ENCODE measurements around the gene SP3.

Gene SP3

GRCh38 chr2:173966274-173967098 is 1.3 kb upstream of the SP3 start:
- no peak for DNase-seq

GRCh38 chr2:173964565-173965371 is 405 bp downstream of the SP3 start:
- DNase-seq: peak; percentile 81 to 85

- peak; percentile 90 to 94 for DNase-seq
Observed at GRCh38 chr2:173963817-173964564, 1.2 kb downstream of the SP3 start.

GRCh38 chr2:173963323-173963816 is 1.8 kb downstream of the SP3 start:
- DNase-seq: peak in 1 of 2 donors; percentile 39

GRCh38 chr2:173962583-173963110 is 2.5 kb downstream of the SP3 start:
- DNase-seq: no peak

GRCh38 chr2:173962031-173962430 is 3.1 kb downstream of the SP3 start:
- no peak for DNase-seq

- DNase-seq: no peak
Observed at GRCh38 chr2:173961346-173961705, 3.8 kb downstream of the SP3 start.

- no peak for DNase-seq
Observed at GRCh38 chr2:173959909-173960308, 5.3 kb downstream of the SP3 start.

GRCh38 chr2:173959358-173959884 is 5.8 kb downstream of the SP3 start:
- DNase-seq: no peak

- no peak for DNase-seq
Observed at GRCh38 chr2:173958198-173958846, 6.9 kb downstream of the SP3 start.

GRCh38 chr2:173957517-173957916 is 7.7 kb downstream of the SP3 start:
- DNase-seq: no peak

GRCh38 chr2:173956454-173956853 is 8.7 kb downstream of the SP3 start:
- DNase-seq: no peak

GRCh38 chr2:173955867-173956266 is 9.3 kb downstream of the SP3 start:
- no peak for DNase-seq

GRCh38 chr2:173955004-173955403 is 10.2 kb downstream of the SP3 start:
- no peak for DNase-seq

GRCh38 chr2:173953047-173953424 is 12.1 kb downstream of the SP3 start:
- DNase-seq: no peak

- no peak for DNase-seq
Observed at GRCh38 chr2:173952267-173953046, 12.7 kb downstream of the SP3 start.

- DNase-seq: no peak
Observed at GRCh38 chr2:173948842-173949241, 16.3 kb downstream of the SP3 start.

- no peak for DNase-seq
Observed at GRCh38 chr2:173948198-173948597, 17.0 kb downstream of the SP3 start.

- DNase-seq: no peak
Observed at GRCh38 chr2:173947131-173947530, 18.0 kb downstream of the SP3 start.

- no peak for DNase-seq
Observed at GRCh38 chr2:173943738-173944137, 21.4 kb downstream of the SP3 start.

- no peak for DNase-seq
Observed at GRCh38 chr2:173942861-173943523, 22.2 kb downstream of the SP3 start.

Measured in hippocampal formation (tissue), 2 donors.